ENCODE measurements around the gene KIAA1671.

Gene KIAA1671

DNA sequence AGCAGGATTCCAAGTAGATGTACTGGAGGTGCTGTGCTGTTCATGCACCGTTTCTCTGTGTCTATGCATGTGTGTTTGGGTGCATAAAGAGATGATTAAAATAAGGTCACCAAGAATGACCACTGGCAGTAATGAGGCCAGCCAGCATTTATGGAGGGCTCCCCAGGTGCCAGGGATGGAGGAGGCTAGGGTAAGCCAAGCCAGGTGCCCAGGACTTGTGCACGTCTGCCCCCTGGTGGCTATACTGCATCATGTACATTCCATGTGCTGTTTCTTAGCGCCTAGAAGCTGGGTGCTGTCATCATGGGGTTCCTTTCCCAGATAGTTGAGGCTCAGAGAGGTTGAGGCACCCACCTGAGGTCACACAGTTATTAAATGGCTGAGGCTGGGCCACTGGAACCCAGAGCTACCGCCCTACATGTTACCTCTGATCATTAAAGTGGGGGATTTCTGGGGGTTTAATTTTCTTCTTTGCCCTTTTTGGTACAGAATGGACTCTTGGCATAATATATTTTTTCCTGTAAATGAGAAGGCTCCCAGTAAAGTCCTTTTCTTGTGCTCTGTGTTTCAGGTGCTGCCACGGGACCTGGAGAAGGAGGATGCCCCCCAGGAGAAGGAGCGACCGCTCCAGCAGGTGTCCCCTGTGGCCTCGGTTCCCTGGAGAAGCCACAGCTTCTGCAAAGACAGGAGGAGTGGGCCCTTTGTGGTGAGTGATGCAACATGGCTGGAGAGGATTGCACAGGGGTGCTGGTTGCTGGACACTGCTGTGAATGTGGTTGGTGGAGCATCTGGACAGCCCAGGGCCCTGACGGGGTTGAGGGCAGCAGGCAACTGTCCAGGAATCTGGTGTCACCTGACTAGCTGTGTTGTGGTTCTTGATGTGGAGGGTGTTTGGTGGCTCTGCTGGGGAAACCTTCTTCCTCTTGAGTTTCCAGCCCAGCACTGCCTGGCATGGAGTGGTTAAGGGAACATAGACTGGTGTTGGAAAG lies 96.4 kb downstream of the KIAA1671 start:
- peak; percentile 71 for DNase-seq

DNA sequence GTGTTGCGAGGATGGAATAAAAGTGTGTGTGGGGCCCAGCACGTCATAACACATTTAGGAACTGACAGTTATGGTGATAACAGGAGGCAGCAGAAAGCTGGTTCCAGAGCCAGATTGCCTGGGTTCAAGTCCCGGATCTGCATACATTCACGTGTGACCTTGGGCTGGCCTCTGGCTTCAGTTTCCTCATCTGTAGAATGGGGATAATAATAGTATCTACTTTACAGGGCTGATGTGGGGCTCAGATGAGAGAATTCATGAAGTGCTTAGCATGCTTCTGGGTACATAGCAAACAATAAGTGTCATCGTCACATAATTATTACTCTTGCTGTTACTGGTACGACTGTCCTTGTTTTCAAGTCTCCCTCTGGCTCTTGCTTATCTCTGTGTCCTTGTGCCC lies 97.3 kb downstream of the KIAA1671 start:
- no peak for DNase-seq

DNA sequence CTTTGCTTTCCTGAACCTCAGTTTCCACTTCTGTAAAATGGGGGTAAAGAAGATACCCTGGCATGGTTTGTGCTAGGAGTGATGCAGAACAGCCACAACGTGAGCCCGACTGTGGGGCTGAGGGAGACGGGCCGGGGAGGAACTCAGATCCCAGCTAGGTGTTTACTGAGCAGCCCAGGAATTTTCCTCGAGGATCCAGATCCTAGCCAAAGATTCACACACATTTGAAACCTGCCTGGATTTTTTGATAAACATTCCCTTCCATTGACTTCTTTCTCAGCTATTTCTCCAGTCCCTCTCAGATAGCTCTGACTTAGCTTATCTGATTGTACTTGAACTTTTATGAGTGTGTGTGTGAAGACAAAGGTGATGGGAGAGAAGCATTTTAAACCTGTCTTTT lies 98.0 kb downstream of the KIAA1671 start:
- DNase-seq: no peak

DNA sequence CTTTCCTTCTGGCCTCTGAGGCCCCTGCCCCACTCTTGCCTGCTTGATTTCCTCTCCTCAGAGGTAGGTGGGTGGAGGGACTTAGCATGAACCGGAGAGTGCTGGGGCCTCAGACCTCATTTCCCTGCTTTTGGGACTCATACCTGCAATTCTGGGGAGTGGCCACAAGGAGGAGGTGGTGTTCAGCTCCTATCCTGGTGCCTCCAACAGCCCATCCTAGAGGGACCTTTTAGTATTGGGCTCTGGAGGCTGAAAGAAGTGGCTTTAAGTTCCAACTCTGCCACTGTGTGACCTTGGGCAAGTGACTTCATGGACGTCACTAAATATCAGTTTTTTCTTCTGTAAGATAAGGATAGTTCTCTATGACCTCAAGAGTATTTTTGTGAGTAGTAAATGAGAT lies 98.6 kb downstream of the KIAA1671 start:
- DNase-seq: no peak

DNA sequence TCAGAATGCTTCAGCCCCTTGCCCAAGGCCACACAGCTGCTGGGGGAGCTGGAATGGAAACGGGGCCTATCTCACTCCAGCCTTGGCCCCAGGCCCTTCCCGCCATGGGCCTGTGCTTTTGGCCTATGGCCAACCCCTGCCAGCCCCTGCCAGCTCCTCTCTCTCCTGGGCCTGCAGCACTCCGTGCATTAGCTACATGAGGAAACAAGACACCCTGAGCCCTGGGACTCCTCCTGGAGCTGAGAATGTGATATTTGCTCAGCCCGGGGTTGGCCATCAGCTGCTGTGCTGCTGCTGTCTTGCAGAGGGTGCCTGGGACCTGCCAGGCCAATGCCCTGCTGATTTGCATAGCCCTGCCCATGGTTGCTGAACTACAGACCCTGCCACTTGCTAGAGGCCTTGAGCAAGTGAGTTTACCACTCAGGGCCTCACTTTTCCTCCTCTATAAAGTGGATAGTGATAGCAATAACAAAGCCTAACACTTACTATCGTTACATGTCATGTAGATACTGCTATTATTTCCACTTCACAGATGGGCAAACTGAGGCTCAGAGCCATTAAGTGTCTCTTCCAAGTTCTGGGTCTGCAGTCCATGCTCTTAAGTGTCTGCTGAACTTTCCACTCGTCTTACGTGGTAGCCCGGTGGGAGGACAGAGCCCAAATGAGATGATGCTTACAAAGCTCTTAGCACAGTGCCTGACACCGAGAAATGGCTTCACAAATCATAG lies 99.6 kb downstream of the KIAA1671 start:
- DNase-seq: no peak

DNA sequence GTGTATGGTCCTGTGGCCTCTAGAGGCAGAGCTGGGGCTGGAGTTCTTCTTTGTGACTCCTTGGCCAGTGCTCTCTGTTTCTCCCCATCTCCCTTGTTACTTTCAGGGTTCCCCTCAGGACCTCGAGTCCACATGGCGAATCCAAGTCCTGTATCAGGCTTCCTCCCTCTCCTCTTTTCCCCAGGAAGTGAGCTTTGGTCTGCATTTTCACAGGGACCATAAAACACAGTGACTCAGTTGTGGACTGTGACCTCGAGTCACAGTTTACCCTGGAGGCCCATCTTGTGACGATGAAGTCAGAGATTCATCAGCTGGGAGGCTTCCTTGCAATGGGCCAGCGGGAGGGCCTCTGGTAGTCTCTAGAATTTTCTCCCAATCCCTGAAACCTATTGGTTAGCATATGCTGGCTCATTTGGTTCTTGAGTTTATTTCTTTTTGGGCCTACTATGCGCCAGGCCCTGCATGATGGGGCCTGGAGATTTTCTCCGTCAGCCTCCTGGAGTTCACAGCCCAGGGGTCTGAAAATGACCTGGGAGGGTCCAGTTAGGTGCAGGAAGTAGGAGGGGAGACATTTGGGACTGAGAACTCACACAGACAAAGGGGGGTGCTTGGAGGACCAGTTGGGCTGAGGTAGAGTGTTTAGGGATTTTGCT lies 100.8 kb downstream of the KIAA1671 start:
- no peak for DNase-seq

DNA sequence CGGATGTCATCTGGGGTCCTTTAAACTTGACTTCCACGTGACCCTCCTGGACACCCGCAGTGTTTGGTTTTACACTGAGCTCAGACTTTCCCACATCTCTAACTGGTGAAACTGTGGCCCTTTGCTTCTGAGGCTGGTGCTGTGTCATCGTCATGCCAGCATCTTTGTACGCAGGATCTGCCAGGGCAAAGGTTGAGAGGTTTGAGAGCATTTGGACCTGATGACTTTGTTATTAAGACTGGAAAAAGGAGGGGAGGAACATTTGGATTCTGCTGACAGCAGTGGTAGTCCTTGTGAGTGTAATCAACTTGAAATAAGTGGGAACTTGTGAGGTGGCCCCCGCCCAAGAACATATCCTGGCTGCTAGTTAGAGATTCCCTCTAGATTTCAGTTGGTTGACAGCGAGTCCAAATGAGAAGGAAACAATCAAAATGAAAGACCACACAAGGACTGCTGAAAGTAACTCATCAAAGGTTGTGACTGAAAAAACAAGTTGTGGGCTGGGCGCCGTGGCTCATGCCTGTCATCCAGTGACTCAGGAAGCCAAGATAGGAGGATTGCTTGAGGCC lies 102.5 kb downstream of the KIAA1671 start:
- DNase-seq: no peak

DNA sequence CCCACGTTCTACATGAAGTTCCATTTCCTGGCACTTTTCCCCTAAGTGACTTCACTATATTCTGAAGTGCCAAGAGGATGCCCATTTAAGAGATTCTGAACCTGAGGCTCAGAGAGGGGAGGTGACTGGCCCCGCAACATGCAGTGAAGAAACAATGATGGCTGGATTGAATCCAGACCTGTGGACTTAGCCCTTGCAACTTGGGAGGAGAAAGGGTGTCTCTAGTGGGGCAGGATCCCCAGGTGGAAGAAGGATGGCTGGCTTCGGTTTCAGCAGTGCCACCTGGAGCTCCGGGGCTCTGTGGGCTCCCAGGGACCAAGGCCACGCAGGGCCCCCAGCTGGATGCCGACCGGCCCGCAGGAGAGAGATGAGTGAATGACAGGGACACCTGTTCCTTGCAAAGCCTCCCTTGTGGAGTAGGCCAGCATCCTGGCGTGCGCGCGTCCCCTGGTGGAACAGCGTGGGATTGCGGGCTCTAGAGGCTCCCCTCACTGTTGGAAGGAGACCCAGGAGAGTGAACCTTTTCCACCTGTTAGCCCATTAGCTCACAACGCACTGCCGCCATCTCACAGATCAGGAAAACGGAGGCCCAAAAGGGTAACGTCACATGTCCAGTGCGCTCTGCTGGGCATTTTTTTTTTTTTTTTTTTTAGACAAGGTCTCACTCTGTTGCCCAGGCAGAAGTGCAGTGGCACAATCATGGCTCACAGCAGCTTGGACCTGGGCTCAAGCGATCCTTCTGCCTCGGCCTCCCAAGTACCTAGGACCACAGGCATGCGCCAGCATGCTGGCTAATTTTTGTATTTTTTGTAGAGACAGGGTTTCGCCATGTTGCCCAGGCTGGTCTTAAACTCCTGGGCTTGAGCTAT lies 104.7 kb downstream of the KIAA1671 start:
- peak; percentile 76 for DNase-seq

DNA sequence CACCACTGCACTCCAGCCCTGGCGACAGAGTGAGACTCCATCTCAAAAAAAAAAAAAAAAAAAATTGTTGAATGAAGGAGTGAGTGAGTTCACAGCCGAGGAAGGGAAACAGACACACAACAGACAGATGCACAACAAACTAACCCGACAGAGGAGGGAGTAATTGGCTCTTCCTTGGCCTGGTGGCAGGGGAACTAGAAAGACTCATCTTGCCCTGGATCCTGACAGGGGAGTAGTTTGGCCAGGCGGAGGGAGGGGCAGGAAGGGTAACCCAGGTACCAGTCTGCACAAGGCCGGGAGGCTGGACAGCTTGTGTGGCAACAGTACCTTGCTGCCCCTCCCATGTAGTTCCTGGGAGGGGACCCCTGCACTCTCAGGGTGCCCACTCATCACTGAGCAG lies 106.9 kb downstream of the KIAA1671 start:
- no peak for DNase-seq

DNA sequence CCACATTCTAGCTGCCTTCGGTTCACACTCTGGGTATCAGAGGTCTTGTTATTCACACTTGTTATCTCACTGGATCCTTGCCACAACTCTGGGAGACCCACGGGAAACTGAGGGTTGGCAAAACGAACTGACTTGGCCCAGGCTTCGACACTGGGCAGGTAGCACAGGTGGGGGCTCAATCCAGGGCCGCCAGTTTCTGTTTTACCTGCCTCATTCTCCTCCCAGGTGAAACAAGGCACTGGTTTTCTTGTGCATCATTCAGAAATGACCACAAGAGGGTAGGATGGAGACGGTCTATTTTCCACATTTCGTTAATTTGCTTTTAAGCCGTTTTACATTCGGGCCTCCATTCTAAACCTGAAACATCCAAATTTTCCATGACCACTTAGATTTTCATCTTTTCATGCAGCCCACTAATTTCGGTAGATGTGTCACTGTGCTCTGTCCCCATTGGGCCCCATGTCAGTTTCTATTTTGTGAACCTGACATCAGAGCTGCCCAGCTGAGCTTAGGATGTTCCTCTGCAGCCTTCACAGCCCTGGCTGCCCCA lies 108.1 kb downstream of the KIAA1671 start:
- no peak for DNase-seq

DNA sequence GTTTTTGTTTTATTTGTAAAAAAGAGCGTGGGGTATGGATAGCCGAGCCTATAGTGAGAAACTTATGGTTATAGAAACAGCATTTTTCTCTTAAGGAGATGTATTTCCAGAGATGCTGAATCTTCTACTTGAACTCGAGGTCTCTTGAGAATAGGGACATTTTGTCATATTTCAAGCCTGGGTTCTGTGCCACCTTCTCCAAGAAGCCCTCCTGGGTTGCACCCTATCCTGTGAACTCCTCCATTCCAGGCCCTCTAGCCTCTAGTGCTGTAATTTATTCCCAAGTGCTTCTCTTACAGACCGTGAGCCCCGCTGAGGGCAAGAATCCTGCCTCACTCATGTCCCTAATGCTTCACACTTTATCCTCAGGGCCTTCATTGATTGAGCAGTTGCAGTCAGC lies 108.6 kb downstream of the KIAA1671 start:
- no peak for DNase-seq

DNA sequence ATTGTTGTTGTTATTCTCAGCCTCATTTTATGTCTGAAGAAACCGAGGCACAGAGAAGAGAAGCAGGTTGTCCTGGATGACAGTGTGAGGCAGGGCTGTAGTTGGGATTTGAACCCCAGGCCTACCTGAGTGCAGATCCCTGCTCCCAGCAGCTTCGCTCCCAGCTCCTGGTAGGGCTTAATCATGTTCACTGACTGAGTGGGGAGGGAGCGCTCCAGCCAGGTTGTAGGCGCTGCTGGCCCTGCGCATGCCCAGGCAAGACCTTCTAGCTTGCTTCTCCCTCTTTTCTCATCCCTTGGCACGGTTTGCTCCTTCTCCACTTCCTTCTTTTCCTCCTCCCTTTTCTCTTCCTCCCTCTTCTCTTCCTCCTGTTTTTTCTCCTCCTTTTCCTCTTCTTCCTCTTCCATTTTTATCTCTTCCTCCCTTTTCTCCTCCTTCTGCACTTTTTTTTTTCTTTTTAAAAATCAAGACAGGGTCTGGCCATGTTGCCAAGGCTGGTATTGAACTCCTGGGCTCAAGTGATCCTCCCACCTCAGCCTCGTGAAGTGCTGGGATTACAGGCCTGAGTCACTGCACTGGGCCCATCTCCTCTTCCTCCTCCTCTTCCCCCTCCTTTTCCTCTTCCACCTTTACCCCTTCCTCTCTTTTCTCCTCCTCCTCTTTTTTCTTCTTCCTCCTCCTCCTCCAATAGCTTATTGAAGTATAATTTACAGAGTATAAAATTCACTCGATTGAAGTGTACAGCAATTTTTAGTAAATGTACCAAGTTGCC lies 109.3 kb downstream of the KIAA1671 start:
- DNase-seq: no peak

DNA sequence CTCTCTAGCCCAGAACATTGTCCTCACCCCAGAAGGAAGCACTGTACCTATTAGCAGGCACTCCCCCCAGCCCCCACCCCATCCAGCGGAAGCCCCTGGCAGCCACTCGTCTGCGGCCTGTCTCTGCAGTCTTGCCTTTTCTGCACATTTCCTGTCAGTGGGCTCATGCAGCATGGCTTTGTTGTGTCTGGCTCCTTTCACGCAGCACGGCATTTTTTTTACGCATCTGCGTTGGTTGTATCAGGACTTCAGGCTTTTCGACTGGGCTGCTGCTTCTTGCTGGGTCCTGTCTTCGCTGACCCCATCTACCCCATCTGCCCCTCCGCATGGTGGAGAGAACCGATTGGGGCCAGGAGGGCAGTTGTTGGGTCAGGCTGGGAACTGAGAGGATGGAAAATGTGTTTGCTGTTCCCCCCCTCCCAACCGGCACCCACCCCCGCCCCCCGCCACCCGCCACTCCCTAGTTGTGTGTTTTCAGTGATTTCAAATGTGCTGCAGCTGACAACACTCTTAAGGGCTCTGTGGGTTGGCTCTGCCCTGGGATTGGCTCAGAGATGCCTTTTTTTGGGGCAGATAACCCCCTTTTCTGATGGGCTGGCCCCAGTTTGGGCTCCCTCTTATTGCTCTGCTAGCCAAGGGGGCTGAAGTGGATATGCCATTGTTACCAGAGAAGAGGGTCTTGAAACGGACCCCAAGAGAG lies 110.0 kb downstream of the KIAA1671 start:
- peak; percentile 71 for DNase-seq

DNA sequence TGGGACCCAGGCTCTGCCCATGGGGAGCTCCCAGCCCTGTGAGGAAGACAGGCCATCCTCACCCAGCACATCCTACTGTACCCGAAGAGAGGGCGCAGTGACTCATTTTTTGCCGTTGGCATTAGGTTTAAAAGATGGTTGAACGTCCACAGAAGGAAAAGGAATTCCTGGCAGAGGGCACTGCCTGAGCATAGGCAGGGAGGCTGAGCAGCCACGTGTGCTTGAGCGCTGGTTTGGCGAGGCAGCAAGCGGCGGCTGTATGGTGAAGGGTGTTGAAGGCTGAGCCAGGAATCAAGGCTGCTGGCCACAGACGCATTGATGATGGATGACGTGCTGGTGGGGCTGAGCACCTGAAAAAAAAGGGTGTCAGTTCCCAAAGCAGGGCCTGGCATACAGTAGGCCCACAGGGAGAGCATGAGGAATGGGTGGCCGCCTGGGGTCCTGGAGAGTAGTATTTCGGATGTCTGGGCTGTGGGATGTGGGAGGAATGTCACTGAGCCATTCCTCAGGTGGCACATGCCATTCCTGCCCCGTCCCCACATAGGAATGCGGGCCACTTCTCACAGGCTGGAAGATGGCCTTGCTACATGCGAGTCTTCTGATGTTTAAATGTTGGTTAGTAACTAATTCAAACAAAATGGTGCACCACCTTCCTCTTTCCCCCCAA lies 112.5 kb downstream of the KIAA1671 start:
- no peak for DNase-seq

DNA sequence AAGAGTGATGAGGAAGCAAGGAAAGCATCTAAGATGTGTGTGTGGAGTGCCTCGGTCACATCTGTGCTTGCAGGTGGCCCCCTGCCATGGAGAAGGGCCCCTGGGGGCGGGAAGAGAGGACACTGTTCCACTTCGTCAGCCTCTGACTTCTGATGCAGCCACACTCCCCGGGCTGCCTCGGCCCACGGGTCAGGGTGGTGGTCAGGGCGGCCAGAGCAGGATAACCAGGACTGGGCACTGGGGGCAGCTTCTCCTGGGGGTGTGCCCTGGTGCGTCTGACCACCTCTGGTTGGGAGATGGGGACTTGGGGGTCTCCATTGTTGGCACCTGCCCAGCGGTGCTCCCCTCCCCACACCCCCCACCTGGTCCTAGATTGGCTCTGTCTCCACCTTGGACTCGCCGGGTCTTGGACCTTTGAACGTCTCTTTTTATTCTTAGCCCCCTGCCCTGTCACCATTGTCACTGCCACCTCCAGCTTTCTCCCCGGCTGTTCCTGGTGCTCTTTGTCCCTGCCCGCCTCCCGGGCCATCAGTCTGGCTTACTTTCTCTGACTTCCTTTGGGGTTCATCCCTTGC lies 114.4 kb downstream of the KIAA1671 start:
- no peak for DNase-seq

DNA sequence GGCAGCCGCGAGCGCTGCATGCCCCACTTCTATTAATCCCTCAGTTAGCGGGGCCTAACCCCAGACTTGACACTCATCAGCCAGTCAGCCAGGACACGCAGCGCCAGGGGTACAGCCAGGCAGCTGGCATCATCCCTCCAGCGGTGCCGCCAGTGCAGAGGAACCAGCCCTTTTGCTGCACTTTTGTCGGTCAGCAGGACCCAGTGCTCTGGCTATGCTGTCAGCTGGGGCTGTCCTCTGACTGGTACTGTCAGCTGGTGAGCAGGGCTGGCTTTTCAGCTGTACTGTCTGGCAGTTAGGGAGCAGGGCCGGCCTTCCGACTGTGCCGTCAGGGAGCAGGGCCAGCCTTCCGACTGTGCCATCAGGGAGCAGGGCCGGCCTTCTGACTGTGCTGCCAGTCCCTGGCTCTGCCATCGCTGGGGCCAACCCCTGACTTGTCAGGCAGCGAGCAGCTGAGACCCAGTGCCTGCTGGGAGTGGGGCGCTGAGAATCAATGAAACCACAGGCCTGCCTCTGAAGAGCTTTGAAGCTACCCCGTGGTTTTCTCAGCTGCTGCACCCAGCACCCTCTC lies 115.4 kb downstream of the KIAA1671 start:
- DNase-seq: peak; percentile 75

DNA sequence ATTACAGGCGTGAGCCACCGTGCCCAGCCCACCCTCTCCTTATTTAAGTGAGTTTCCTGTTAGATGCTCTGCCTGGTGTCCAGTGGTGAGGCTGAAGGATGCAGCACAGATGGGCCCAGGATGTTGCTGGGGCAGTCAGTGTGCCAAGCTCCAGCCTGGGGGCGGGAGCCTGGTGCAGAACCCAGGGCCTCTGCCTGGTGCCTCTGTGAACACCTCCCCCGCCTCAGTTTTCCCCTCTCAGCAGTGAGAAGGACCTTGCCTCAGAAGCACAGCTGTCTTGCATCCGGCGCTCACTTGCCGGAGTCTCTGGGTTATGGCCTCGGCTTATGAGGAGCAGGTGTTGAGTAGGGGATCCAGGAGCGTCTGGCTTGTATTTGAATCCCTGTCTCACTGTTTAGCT lies 116.2 kb downstream of the KIAA1671 start:
- DNase-seq: peak; percentile 23

DNA sequence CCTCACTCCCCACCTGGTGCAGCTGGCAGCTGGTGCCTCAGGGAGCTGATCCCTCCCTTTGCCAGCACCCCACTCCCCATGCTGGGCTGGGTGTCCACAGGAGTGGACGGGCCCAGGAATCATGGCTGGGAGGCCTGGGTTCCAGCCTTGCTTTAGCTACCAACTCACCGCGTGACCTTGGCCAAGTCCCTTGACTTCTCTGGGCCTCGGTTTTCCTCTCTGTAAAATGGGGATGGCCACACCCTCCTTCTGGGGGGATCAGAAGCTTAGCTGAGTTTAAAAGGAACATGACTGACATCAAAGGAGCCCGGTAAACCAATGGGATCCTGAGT lies 116.9 kb downstream of the KIAA1671 start:
- DNase-seq: no peak
